ENCODE results near the gene MYO5B.

- TF ChIP-seq ZFX (IDR thresholded peaks at IDR 0.05; ENCODE audit: borderline replicate concordance) (no peak), CTCF (IDR thresholded peaks at IDR 0.05) (no peak)
Measured at GRCh38 chr18:49843778-49844625, 350.9 kb downstream of the MYO5B start.

All from 22Rv1 (cell line).